ENCODE measurements around the gene JMJD8. TPM values are rescaled to one million over a fixed set of nuclear protein-coding genes. Genes with fewer than 3 reads are reported as not detected.

Gene JMJD8
- total RNA-seq, 4 donors from 2014 or later = 45.6 to 56.1 (median 51.9) TPM

- H3K4me3 ChIP-seq = no peak overlapping the region
- no peak for DNase-seq
- no peak overlapping the region for H3K27ac ChIP-seq
- TF ChIP-seq, protein P1, sequence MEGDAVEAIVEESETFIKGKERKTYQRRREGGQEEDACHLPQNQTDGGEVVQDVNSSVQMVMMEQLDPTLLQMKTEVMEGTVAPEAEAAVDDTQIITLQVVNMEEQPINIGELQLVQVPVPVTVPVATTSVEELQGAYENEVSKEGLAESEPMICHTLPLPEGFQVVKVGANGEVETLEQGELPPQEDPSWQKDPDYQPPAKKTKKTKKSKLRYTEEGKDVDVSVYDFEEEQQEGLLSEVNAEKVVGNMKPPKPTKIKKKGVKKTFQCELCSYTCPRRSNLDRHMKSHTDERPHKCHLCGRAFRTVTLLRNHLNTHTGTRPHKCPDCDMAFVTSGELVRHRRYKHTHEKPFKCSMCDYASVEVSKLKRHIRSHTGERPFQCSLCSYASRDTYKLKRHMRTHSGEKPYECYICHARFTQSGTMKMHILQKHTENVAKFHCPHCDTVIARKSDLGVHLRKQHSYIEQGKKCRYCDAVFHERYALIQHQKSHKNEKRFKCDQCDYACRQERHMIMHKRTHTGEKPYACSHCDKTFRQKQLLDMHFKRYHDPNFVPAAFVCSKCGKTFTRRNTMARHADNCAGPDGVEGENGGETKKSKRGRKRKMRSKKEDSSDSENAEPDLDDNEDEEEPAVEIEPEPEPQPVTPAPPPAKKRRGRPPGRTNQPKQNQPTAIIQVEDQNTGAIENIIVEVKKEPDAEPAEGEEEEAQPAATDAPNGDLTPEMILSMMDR (IDR thresholded peaks at IDR 0.05) = no peak
- no peak for TF ChIP-seq POLR2A (IDR thresholded peaks at IDR 0.05)
- H3K4me1 ChIP-seq = peaks cover 0 to 15% (median 3%) of the 10 kb centered on the region in 4 donors
- H3K27me3 ChIP-seq = peaks cover 0 to 39% of the 10 kb centered on the region in 2 donors
- no peaks in the 10 kb centered on the region for H3K9me3 ChIP-seq
- H3K36me3 ChIP-seq = no peaks in the 10 kb centered on the region
These were observed 24.8 kb upstream of the JMJD8 start for GRCh38 chr16:708959-709358.

DNA sequence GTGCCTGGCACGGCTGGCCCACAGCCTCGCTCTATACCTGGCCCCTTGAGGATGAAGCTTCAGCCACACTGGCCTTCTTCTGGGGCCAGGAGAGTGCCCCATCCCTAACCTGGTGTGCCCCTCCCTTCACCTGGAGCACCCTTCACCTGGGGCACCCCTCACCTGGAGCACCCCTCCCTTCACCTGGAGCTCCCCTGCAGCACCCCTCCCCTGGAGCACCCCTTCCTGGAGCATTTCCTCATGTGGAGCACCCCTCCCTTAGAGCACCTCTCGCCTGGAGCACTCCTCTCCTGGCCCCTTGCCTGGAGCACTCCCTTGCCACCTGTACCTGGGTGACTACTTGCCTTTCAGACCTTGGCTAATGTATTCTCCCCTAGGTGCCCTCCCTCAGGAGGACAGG is 23.9 kb upstream of the JMJD8 start:
- DNase-seq = no peak

DNA sequence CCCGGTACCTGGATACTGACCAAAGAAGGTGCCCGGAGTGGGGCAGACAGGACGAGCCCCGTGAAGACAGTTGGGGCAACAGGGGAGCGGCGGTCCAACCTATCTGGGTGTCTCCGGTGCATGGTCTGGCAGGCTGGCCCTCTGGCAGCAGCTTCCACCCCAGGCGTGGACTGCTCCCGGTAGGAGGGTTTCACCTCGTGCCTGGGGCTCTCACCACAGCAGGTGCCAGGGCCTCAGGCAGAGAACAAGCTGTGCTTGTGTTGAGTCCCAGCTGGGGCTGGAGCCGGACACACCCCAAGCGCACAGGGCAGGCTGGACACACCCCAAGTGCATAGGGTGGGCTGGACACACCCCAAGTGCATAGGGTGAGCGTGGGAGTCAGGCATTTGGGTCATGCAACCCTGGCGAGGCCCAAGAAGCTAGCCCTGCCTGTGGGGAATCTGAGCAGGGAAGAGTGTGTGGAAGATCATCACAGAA is 23.0 kb upstream of the JMJD8 start:
- Histone ChIP-seq H3K9me3 (no peaks in the 10 kb centered on the region), H3K4me3 (no peak overlapping the region), H3K27me3 (peaks cover 0 to 53% of the 10 kb centered on the region in 2 donors), H3K27ac (no peak overlapping the region), H3K36me3 (no peaks in the 10 kb centered on the region), H3K4me1 (peaks cover 0 to 15% (median 3%) of the 10 kb centered on the region in 4 donors)
- DNase-seq = no peak
- no peak for TF ChIP-seq POLR2A (IDR thresholded peaks at IDR 0.05)
- TF ChIP-seq, protein P1 (IDR thresholded peaks at IDR 0.05) = no peak

More for the DNA sequence above, 23.9 kb upstream of the JMJD8 start:
- no peaks in the 10 kb centered on the region for H3K36me3 ChIP-seq
- peaks cover 0 to 15% (median 3%) of the 10 kb centered on the region in 4 donors for H3K4me1 ChIP-seq
- no peak overlapping the region for H3K4me3 ChIP-seq
- no peak overlapping the region for H3K27ac ChIP-seq
- peaks cover 0 to 44% of the 10 kb centered on the region in 2 donors for H3K27me3 ChIP-seq
- no peaks in the 10 kb centered on the region for H3K9me3 ChIP-seq
- TF ChIP-seq POLR2A (IDR thresholded peaks at IDR 0.05) = no peak
- TF ChIP-seq, protein P1 (IDR thresholded peaks at IDR 0.05) = no peak

- no peaks in the 10 kb centered on the region for H3K9me3 ChIP-seq
- H3K27me3 ChIP-seq = peaks cover 0 to 60% of the 10 kb centered on the region in 2 donors
- H3K36me3 ChIP-seq = no peaks in the 10 kb centered on the region
- peaks cover 0 to 12% (median 3%) of the 10 kb centered on the region in 4 donors for H3K4me1 ChIP-seq
- TF ChIP-seq POLR2A (IDR thresholded peaks at IDR 0.05) = no peak
- no peak for DNase-seq
- H3K4me3 ChIP-seq = no peak overlapping the region
- H3K27ac ChIP-seq = no peak overlapping the region
These were observed 22.3 kb upstream of the JMJD8 start for GRCh38 chr16:706189-707061.

- no peak within 1 kb of the TSS for H3K27ac ChIP-seq
These were observed 21.5 kb upstream of the JMJD8 start, which contains the start of gene FBXL16 for GRCh38 chr16:705431-706188. FBXL16 (minus strand) TSS chr16:705801; CDS start chr16:697405, 8,396 bp downstream.

More at GRCh38 chr16:705431-706188, 21.5 kb upstream of the JMJD8 start, which contains the start of gene FBXL16:
- peaks cover 0 to 12% (median 6%) of the 10 kb centered on the region in 4 donors for H3K4me1 ChIP-seq
- TF ChIP-seq, protein P1 (IDR thresholded peaks at IDR 0.05) = no peak
- no peak for TF ChIP-seq POLR2A (IDR thresholded peaks at IDR 0.05)
- no peak within 1 kb of the TSS for H3K4me3 ChIP-seq
- H3K36me3 ChIP-seq = no peaks in the 10 kb centered on the region
- DNase-seq = no peak
- H3K9me3 ChIP-seq = no peaks in the 10 kb centered on the region
- peaks cover 0 to 60% of the 10 kb centered on the region in 2 donors for H3K27me3 ChIP-seq
